Osteocyte (in vitro differentiated cells): Measurements from ENCODE around the gene CMIP. TPM values are rescaled to one million over a fixed set of nuclear protein-coding genes. Genes with fewer than 3 reads are reported as not detected.
"Not testable (repeated sequence)": the region's sequence is repeated elsewhere in the genome, so short reads cannot be mapped to it uniquely, and the experiment has no call there.

Source experiments
- DNase-seq: peaks from one replicate; pipeline ENCODE4 v3.0.0; 2021; ENCODE audit warnings: mixed read lengths; ENCODE audit not compliant: unreplicated experiment; ENCODE audit errors: extremely low spot score
- H3K27ac Mint-ChIP-seq: one replicate; pipeline ENCODE4 v1.8.0; 2021; ENCODE audit warnings: mild to moderate bottlenecking, mixed read lengths; ENCODE audit not compliant: unreplicated experiment
- H3K27me3 Mint-ChIP-seq: one replicate; pipeline ENCODE4 v1.8.0; 2021; ENCODE audit warnings: mixed read lengths; ENCODE audit not compliant: unreplicated experiment
- H3K36me3 Mint-ChIP-seq: one replicate; pipeline ENCODE4 v1.8.0; 2021; ENCODE audit warnings: mixed read lengths; ENCODE audit not compliant: unreplicated experiment
- H3K4me1 Mint-ChIP-seq: one replicate; pipeline ENCODE4 v1.8.0; 2021; ENCODE audit warnings: mixed read lengths; ENCODE audit not compliant: unreplicated experiment
- H3K4me3 Mint-ChIP-seq: one replicate; pipeline ENCODE4 v1.8.0; 2021; ENCODE audit warnings: mild to moderate bottlenecking, moderate library complexity, mixed read lengths; ENCODE audit not compliant: unreplicated experiment
- H3K9me3 Mint-ChIP-seq: one replicate; pipeline ENCODE4 v1.8.0; 2021; ENCODE audit warnings: mixed read lengths; ENCODE audit not compliant: unreplicated experiment
- CTCF ChIP-seq: fragments of 200-600 bp; sonication (generic); IDR thresholded peaks from 2 replicates; pipeline ENCODE4 v1.5.0; 2021; ENCODE audit warnings: antibody characterized with exemption, mild to moderate bottlenecking, moderate library complexity
- total RNA-seq: library from RNA; stranded (reverse); gene quantifications from 2 replicates; pipeline ENCODE4 v1.2.1, GENCODE V29; 2021

CMIP gene
- total RNA-seq, 1 donor from 2014 or later, result 38.0 TPM

- no peaks in the 10 kb centered on the region for H3K4me1 Mint-ChIP-seq
- no peak for TF ChIP-seq CTCF
Measured at GRCh38 chr16:81684242-81684837, 239.7 kb downstream of the CMIP start.

GRCh38 chr16:81684901-81685300, 240.3 kb downstream of the CMIP start:
- no peaks in the 10 kb centered on the region for H3K4me1 Mint-ChIP-seq
- H3K4me3 Mint-ChIP-seq, result no peak overlapping the region
- H3K9me3 Mint-ChIP-seq, result no peaks in the 10 kb centered on the region
- no peaks in the 10 kb centered on the region for H3K27me3 Mint-ChIP-seq
- H3K36me3 Mint-ChIP-seq, result peaks cover 4% of the 10 kb centered on the region
- no peak for DNase-seq
- H3K27ac Mint-ChIP-seq, result no peak overlapping the region
- TF ChIP-seq CTCF, result no peak

More at GRCh38 chr16:81684242-81684837, 239.7 kb downstream of the CMIP start:
- no peak for DNase-seq
- Mint-ChIP-seq H3K27ac (no peak overlapping the region), H3K4me3 (no peak overlapping the region), H3K27me3 (no peaks in the 10 kb centered on the region), H3K36me3 (peaks cover 4% of the 10 kb centered on the region), H3K9me3 (no peaks in the 10 kb centered on the region)

GRCh38 chr16:81686391-81687130, 242.0 kb downstream of the CMIP start:
- no peak for TF ChIP-seq CTCF
- no peak for DNase-seq
- Mint-ChIP-seq H3K27me3 (no peaks in the 10 kb centered on the region), H3K4me3 (no peak overlapping the region), H3K27ac (no peak overlapping the region), H3K4me1 (no peaks in the 10 kb centered on the region), H3K9me3 (no peaks in the 10 kb centered on the region), H3K36me3 (peaks cover 2% of the 10 kb centered on the region)

GRCh38 chr16:81687131-81687456, 242.5 kb downstream of the CMIP start:
- H3K27ac Mint-ChIP-seq, result no peak overlapping the region
- H3K9me3 Mint-ChIP-seq, result no peaks in the 10 kb centered on the region
- H3K36me3 Mint-ChIP-seq, result peaks cover 2% of the 10 kb centered on the region
- H3K27me3 Mint-ChIP-seq, result no peaks in the 10 kb centered on the region
- no peak overlapping the region for H3K4me3 Mint-ChIP-seq
- no peak for DNase-seq
- TF ChIP-seq CTCF, result no peak
- no peaks in the 10 kb centered on the region for H3K4me1 Mint-ChIP-seq

GRCh38 chr16:81688182-81688581, 243.6 kb downstream of the CMIP start:
- DNase-seq, result no peak
- Mint-ChIP-seq H3K27ac (no peak overlapping the region), H3K27me3 (no peaks in the 10 kb centered on the region), H3K9me3 (no peaks in the 10 kb centered on the region), H3K4me1 (peaks cover 2% of the 10 kb centered on the region), H3K36me3 (peaks cover 8% of the 10 kb centered on the region), H3K4me3 (no peak overlapping the region)
- no peak for TF ChIP-seq CTCF

- not testable (repeated sequence) for H3K4me1 Mint-ChIP-seq, H3K36me3 Mint-ChIP-seq
Measured at GRCh38 chr16:81688839-81689238, 244.2 kb downstream of the CMIP start.

More at GRCh38 chr16:81688839-81689238, 244.2 kb downstream of the CMIP start:
- not testable (repeated sequence) for DNase-seq, H3K4me3 Mint-ChIP-seq, H3K27me3 Mint-ChIP-seq, H3K27ac Mint-ChIP-seq, H3K9me3 Mint-ChIP-seq
